ENCODE results near the gene EFCAB8.

The EFCAB8 gene

DNA sequence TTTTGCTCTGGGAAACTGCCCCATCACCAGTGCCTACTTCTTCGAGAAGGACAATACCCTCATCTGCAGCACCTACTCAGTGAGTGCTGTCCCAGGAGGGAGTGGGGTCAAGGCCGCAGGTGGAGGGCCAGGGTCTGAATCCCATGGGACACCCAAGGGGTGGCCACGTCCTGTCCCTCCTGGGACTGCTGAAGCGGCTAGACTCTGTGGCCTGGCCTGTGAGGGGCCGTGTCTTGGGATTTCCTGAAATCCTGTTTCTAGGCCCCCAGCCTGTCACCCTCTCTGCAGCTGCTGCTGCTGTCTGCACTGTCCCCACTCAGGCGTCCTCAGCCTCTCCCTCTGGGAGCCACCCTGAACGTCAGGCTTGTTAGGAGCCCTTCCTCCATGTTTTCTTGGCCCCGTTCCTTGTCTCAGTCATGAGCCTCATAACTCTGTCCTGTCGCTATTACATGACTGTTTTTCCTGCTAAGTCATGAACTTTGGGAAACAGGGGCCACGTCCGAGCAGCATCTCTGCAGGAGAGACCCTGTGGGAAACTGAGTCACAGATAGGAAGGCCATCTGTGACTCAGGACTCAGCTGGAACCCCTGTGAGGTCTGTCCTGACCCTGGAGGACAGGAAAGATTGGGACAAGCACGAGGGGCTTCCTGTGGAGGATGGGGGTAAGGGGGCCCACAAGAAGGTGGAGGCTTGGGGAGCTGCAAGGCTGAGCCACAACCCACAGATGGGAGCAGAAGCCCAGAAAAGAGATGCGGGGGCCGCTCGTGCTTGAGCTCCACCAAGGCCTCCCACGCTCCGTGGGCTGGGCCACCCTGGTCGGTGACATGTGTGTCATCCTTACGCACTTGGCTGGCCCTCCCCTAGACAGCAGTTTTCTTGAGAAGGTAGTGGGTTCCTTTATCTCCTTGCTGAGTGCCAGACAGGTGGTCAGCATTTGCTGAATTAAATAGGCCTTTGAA, 49.9 kb downstream of the EFCAB8 start:
- Histone ChIP-seq H3K9ac (no peak overlapping the region), H3K9me3 (ENCODE audit: control insufficient read depth, low read length) (no peaks in the 10 kb centered on the region), H3K79me2 (no peaks in the 10 kb centered on the region), H3K4me2 (ENCODE audit: low read length) (no peak overlapping the region), H3K27me3 (ENCODE audit: control insufficient read depth, insufficient read depth, low read length) (no peaks in the 10 kb centered on the region), H3K4me1 (no peaks in the 10 kb centered on the region), H2AFZ (no peak overlapping the region), H3K36me3 (ENCODE audit: control insufficient read depth, insufficient read depth, low read length) (no peaks in the 10 kb centered on the region), H3K27ac (no peak overlapping the region), H3K4me3 (ENCODE audit: low read depth, low read length) (no peak overlapping the region)
- TF ChIP-seq, protein P1, sequence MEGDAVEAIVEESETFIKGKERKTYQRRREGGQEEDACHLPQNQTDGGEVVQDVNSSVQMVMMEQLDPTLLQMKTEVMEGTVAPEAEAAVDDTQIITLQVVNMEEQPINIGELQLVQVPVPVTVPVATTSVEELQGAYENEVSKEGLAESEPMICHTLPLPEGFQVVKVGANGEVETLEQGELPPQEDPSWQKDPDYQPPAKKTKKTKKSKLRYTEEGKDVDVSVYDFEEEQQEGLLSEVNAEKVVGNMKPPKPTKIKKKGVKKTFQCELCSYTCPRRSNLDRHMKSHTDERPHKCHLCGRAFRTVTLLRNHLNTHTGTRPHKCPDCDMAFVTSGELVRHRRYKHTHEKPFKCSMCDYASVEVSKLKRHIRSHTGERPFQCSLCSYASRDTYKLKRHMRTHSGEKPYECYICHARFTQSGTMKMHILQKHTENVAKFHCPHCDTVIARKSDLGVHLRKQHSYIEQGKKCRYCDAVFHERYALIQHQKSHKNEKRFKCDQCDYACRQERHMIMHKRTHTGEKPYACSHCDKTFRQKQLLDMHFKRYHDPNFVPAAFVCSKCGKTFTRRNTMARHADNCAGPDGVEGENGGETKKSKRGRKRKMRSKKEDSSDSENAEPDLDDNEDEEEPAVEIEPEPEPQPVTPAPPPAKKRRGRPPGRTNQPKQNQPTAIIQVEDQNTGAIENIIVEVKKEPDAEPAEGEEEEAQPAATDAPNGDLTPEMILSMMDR (IDR thresholded peaks at IDR 0.05) = no peak

DNA sequence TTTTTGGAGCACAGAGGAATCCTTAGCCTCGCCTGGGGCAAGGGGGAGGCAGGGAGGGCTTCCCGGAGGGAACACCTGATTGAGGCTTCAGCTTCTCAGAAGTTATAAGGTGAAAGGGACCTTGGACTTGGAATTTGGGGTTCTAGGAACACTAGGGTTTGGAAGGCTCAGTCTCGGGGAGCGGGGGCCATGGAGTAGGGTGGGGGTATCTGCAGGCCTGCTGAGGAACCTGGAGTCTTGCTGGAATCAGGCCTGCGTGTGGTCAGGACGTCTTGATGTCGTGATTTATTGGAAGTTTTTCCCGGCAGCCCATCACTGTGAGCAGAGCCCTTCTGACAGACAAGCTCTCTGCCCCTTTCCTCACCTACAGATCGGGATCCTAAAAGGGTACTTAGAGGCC, 50.7 kb downstream of the EFCAB8 start:
- Histone ChIP-seq H2AFZ (no peak overlapping the region), H3K27me3 (ENCODE audit: control insufficient read depth, insufficient read depth, low read length) (no peaks in the 10 kb centered on the region), H3K9me3 (ENCODE audit: control insufficient read depth, low read length) (no peaks in the 10 kb centered on the region), H3K79me2 (no peaks in the 10 kb centered on the region), H3K27ac (no peak overlapping the region), H3K4me2 (ENCODE audit: low read length) (no peak overlapping the region), H3K4me1 (no peaks in the 10 kb centered on the region), H3K36me3 (ENCODE audit: control insufficient read depth, insufficient read depth, low read length) (no peaks in the 10 kb centered on the region), H3K9ac (no peak overlapping the region), H3K4me3 (ENCODE audit: low read depth, low read length) (no peak overlapping the region)
- TF ChIP-seq, protein P1 (IDR thresholded peaks at IDR 0.05) = no peak

DNA sequence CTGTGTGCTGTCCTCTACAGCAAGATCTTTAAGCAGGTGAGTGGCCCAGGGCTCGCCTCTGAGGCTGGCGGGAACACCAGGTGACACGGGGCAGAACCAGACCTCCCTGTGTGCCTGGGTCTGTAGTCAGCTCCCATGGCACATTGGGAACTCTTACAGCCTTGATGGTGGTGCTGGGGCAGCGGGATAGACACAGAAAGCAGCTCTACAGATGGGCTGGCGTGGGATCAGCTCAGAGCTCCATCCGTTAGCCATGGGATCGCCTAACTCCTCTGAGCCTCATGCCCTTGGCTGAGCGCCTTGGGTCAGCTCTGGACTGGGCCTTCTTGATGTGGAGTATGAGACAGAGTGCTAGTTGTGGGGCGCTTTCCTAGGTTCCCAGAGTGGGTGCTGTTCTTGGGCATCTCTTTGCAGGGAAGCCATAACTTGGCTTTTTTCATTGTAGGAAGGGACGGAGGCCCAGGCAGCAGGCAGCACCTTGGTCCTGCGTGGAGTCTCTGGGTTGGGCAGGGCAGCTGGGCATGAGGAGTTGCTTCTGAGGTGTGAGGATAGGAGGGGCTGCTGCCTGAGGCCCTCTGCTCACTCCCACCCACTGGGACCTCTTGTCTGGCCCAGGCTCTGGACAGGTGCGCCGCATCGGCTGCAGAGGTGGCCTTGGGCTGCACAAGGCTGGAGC, 51.3 kb downstream of the EFCAB8 start:
- H3K36me3 ChIP-seq (ENCODE audit: control insufficient read depth, insufficient read depth, low read length) = no peaks in the 10 kb centered on the region
- no peaks in the 10 kb centered on the region for H3K79me2 ChIP-seq
- H3K27me3 ChIP-seq (ENCODE audit: control insufficient read depth, insufficient read depth, low read length) = no peaks in the 10 kb centered on the region
- H3K27ac ChIP-seq = no peak overlapping the region
- no peak overlapping the region for H2AFZ ChIP-seq
- H3K4me1 ChIP-seq = no peaks in the 10 kb centered on the region
- no peak overlapping the region for H3K9ac ChIP-seq
- no peak overlapping the region for H3K4me3 ChIP-seq (ENCODE audit: low read depth, low read length)
- no peaks in the 10 kb centered on the region for H3K9me3 ChIP-seq (ENCODE audit: control insufficient read depth, low read length)
- TF ChIP-seq, protein P1 (IDR thresholded peaks at IDR 0.05) = no peak
- no peak overlapping the region for H3K4me2 ChIP-seq (ENCODE audit: low read length)

DNA sequence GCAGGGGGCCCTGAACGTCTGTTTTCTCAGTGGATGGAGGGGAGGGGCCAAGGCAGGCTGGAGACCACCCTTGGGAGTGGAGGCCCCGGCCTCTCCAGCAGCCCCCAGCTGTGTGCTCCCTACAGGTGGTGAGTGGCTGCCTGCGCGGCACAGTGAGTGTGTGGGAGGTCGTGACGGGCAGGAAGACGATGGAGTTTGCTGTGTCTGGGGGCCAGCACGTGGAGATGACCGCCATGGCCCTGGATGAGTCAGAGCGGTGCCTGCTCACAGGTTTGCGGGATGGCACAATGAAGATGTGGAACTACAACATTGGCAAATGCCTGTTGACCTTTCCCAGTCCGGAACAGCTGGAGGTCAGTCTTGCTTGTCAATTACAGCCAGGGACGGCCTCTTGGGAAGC, 52.6 kb downstream of the EFCAB8 start:
- TF ChIP-seq, protein P1 (IDR thresholded peaks at IDR 0.05) = no peak
- Histone ChIP-seq H3K27ac (no peak overlapping the region), H2AFZ (no peak overlapping the region), H3K4me1 (no peaks in the 10 kb centered on the region), H3K79me2 (no peaks in the 10 kb centered on the region), H3K9me3 (ENCODE audit: control insufficient read depth, low read length) (no peaks in the 10 kb centered on the region), H3K4me2 (ENCODE audit: low read length) (no peak overlapping the region), H3K4me3 (ENCODE audit: low read depth, low read length) (no peak overlapping the region), H3K27me3 (ENCODE audit: control insufficient read depth, insufficient read depth, low read length) (no peaks in the 10 kb centered on the region), H3K9ac (no peak overlapping the region), H3K36me3 (ENCODE audit: control insufficient read depth, insufficient read depth, low read length) (no peaks in the 10 kb centered on the region)

All from parathyroid adenoma (tissue), 2 donors.